CD4-positive, alpha-beta memory T cell (primary cell): ENCODE measurements around the gene ALG3. TPM values are rescaled to one million over a fixed set of nuclear protein-coding genes. Genes with fewer than 3 reads are reported as not detected.

ENCODE experiments used
- CTCF ChIA-PET: fragments of 350-600 bp; sonication (Branson Sonifier 250); formaldehyde crosslinking; loops from one replicate; lab custom pipeline; 2021; ENCODE audit warnings: inconsistent platforms; ENCODE audit not compliant: partially characterized antibody; lab: Charles Lee
- POLR2A ChIA-PET: fragments of 350-600 bp; sonication (Branson Sonifier 250); formaldehyde crosslinking; loops from one replicate; lab custom pipeline; 2021; ENCODE audit not compliant: partially characterized antibody; lab: Charles Lee
- DNase-seq, 5 donors: peaks; one replicate each; pipeline versions ENCODE4 v3.0.0 to v3.0.0-alpha.2; 2020 to 2022; ENCODE audit warnings: mixed read lengths in 1 of 5
- H3K27ac ChIP-seq: one replicate; pipeline ENCODE4 v1.7.0; 2013; ENCODE audit warnings: low read depth, low read length
- H3K27me3 ChIP-seq: 2 replicates; pipeline ENCODE4 v1.7.0; 2013; ENCODE audit warnings: mild to moderate bottlenecking, low read length, moderate library complexity; ENCODE audit not compliant: insufficient read depth
- H3K36me3 ChIP-seq: 2 replicates; pipeline ENCODE4 v1.7.0; 2013; ENCODE audit warnings: mild to moderate bottlenecking, low read length, moderate library complexity; ENCODE audit not compliant: insufficient read depth
- H3K4me1 ChIP-seq: 2 replicates; pipeline ENCODE4 v1.7.0; 2013; ENCODE audit warnings: mild to moderate bottlenecking, low read length, moderate library complexity; ENCODE audit not compliant: insufficient read depth
- H3K4me3 ChIP-seq, 2 donors: one replicate each; pipeline ENCODE4 v1.7.0; 2013; ENCODE audit warnings: low read length in 2 of 2, mild to moderate bottlenecking in 1 of 2
- H3K9me3 ChIP-seq, 2 donors: one replicate each; pipeline ENCODE4 v1.7.0; 2013; ENCODE audit warnings: low read length in 2 of 2, control low read depth in 1 of 2; ENCODE audit not compliant: control insufficient read depth in 1 of 2
- H3K27ac Mint-ChIP-seq, 7 donors: one replicate each; pipeline ENCODE4 v1.8.0; 2020 to 2021; ENCODE audit warnings: mixed read lengths in 7 of 7, mild to moderate bottlenecking in 6 of 7, inconsistent platforms in 3 of 7, moderate library complexity in 3 of 7
- H3K27me3 Mint-ChIP-seq, 2 donors: one replicate each; pipeline ENCODE4 v1.8.0; 2020 to 2021; ENCODE audit warnings: mixed read lengths in 2 of 2
- H3K36me3 Mint-ChIP-seq, 2 donors: one replicate each; pipeline ENCODE4 v1.8.0; 2020 to 2021; ENCODE audit warnings: mixed read lengths in 2 of 2, inconsistent platforms in 1 of 2, mild to moderate bottlenecking in 1 of 2
- H3K4me1 Mint-ChIP-seq, 4 donors: one replicate each; pipeline ENCODE4 v1.8.0; 2020 to 2021; ENCODE audit warnings: mixed read lengths in 4 of 4, mild to moderate bottlenecking in 1 of 4
- H3K4me3 Mint-ChIP-seq, 8 donors: one replicate each; pipeline ENCODE4 v1.8.0; 2020 to 2021; ENCODE audit warnings: mixed read lengths in 8 of 8, mild to moderate bottlenecking in 7 of 8, moderate library complexity in 6 of 8, inconsistent platforms in 3 of 8
- H3K9me3 Mint-ChIP-seq, 8 donors: one replicate each; pipeline ENCODE4 v1.8.0; 2020 to 2021; ENCODE audit warnings: mixed read lengths in 8 of 8, mild to moderate bottlenecking in 5 of 8, inconsistent platforms in 3 of 8, moderate library complexity in 1 of 8
- intact Hi-C: fragments of 100-400 bp; cut with micrococcal nuclease; formaldehyde crosslinking; loops from one replicate; pipeline ENCODE4 v1.15.1; 2023
- polyA plus RNA-seq, 2 donors: library from polyadenylated mRNA; unstranded; fragments of 300-500 nt; fragmentation: Illumina TruSeq; gene quantifications; one replicate each; pipeline ENCODE4 v1.2.3, GENCODE V29; 2021
- total RNA-seq, 2 experiments: library from RNA; stranded (reverse); gene quantifications; one replicate each; pipeline ENCODE4 v1.2.3, GENCODE V29; 2021

ALG3 gene
- total and polyA plus RNA-seq, 4 experiments from 2014 or later: 37.5 to 67.8 (median 48.5) TPM

GRCh38 chr3:184236033-184236410 is 12.7 kb downstream of the ALG3 start:
- Histone ChIP-seq H3K9me3 (no peaks in the 10 kb centered on the region), H3K27ac (no peak overlapping the region), H3K4me3 (no peak overlapping the region), H3K27me3 (peaks cover 23% of the 10 kb centered on the region), H3K4me1 (no peaks in the 10 kb centered on the region), H3K36me3 (no peaks in the 10 kb centered on the region)
- peaks cover 0 to 1% of the 10 kb centered on the region in 2 donors for H3K36me3 Mint-ChIP-seq
- CTCF ChIA-PET: interaction anchor here (0.6 to 3.5 kb wide), 2 partner anchors 8 to 16 kb away, joined by 3 to 19 read pairs; no protein-coding TSS in a partner anchor
- DNase-seq: no peak
- no peak overlapping the region for H3K27ac Mint-ChIP-seq
- peaks cover 22 to 25% of the 10 kb centered on the region in 2 donors for H3K27me3 Mint-ChIP-seq
- peaks cover 0 to 2% (median 0%) of the 10 kb centered on the region in 8 donors for H3K9me3 Mint-ChIP-seq
- H3K4me1 Mint-ChIP-seq: peaks cover 3 to 7% (median 5%) of the 10 kb centered on the region in 4 donors
- no peak overlapping the region for H3K4me3 Mint-ChIP-seq
- intact Hi-C loops: no loop called here
- POLR2A ChIA-PET: no interaction called here

- ChIA-PET CTCF (interaction anchor here (0.6 to 3.5 kb wide), 2 partner anchors 8 to 15 kb away, joined by 3 to 19 read pairs; no protein-coding TSS in a partner anchor), POLR2A (no interaction called here)
- H3K27ac Mint-ChIP-seq: no peak overlapping the region
- peaks cover 0 to 2% (median 0%) of the 10 kb centered on the region in 8 donors for H3K9me3 Mint-ChIP-seq
- peaks cover 24 to 27% of the 10 kb centered on the region in 2 donors for H3K27me3 Mint-ChIP-seq
- peaks cover 5 to 10% (median 7%) of the 10 kb centered on the region in 4 donors for H3K4me1 Mint-ChIP-seq
- peaks cover 0 to 1% of the 10 kb centered on the region in 2 donors for H3K36me3 Mint-ChIP-seq
- peaks cover 5% of the 10 kb centered on the region for H3K4me1 ChIP-seq
- intact Hi-C loops: no loop called here
- H3K27ac ChIP-seq: no peak overlapping the region
- H3K36me3 ChIP-seq: no peaks in the 10 kb centered on the region
- H3K27me3 ChIP-seq: peaks cover 25% of the 10 kb centered on the region
- no peaks in the 10 kb centered on the region for H3K9me3 ChIP-seq
- H3K4me3 ChIP-seq: no peak overlapping the region
- H3K4me3 Mint-ChIP-seq: no peak overlapping the region
- no peak for DNase-seq
These were observed 13.3 kb downstream of the ALG3 start for GRCh38 chr3:184235381-184236032.

GRCh38 chr3:184234671-184235380 is 13.9 kb downstream of the ALG3 start:
- intact Hi-C loops: no loop called here
- H3K4me3 Mint-ChIP-seq: no peak overlapping the region
- H3K9me3 ChIP-seq: no peaks in the 10 kb centered on the region
- H3K4me3 ChIP-seq: no peak overlapping the region
- peaks cover 24 to 27% of the 10 kb centered on the region in 2 donors for H3K27me3 Mint-ChIP-seq
- H3K36me3 Mint-ChIP-seq: no peaks in the 10 kb centered on the region
- peaks cover 26% of the 10 kb centered on the region for H3K27me3 ChIP-seq
- no peak overlapping the region for H3K27ac ChIP-seq
- no peak overlapping the region for H3K27ac Mint-ChIP-seq
- peaks cover 0 to 2% (median 0%) of the 10 kb centered on the region in 8 donors for H3K9me3 Mint-ChIP-seq
- H3K4me1 ChIP-seq: peaks cover 11% of the 10 kb centered on the region
- H3K36me3 ChIP-seq: no peaks in the 10 kb centered on the region
- DNase-seq: no peak
- H3K4me1 Mint-ChIP-seq: peaks cover 5 to 10% (median 7%) of the 10 kb centered on the region in 4 donors
- POLR2A ChIA-PET: no interaction called here
- CTCF ChIA-PET: no interaction called here

- Mint-ChIP-seq H3K4me3 (no peak overlapping the region), H3K27me3 (peaks cover 24 to 27% of the 10 kb centered on the region in 2 donors), H3K9me3 (peaks cover 0 to 2% (median 0%) of the 10 kb centered on the region in 8 donors), H3K27ac (no peak overlapping the region), H3K36me3 (no peaks in the 10 kb centered on the region), H3K4me1 (peaks cover 5 to 10% (median 7%) of the 10 kb centered on the region in 4 donors)
- no peak overlapping the region for H3K27ac ChIP-seq
- no peaks in the 10 kb centered on the region for H3K9me3 ChIP-seq
- intact Hi-C loops: no loop called here
- H3K4me1 ChIP-seq: peaks cover 11% of the 10 kb centered on the region
- no peaks in the 10 kb centered on the region for H3K36me3 ChIP-seq
- H3K4me3 ChIP-seq: no peak overlapping the region
- POLR2A ChIA-PET: no interaction called here
- peaks cover 28% of the 10 kb centered on the region for H3K27me3 ChIP-seq
- CTCF ChIA-PET: no interaction called here
- no peak for DNase-seq
These were observed 14.5 kb downstream of the ALG3 start for GRCh38 chr3:184234224-184234623.

- no peak overlapping the region for H3K4me3 Mint-ChIP-seq
- H3K36me3 Mint-ChIP-seq: no peaks in the 10 kb centered on the region
- H3K27me3 Mint-ChIP-seq: peaks cover 27 to 32% of the 10 kb centered on the region in 2 donors
- H3K9me3 Mint-ChIP-seq: peaks cover 0 to 2% (median 0%) of the 10 kb centered on the region in 8 donors
- intact Hi-C loops: no loop called here
- Histone ChIP-seq H3K4me3 (no peak overlapping the region), H3K36me3 (no peaks in the 10 kb centered on the region), H3K27me3 (peaks cover 35% of the 10 kb centered on the region), H3K4me1 (peaks cover 11% of the 10 kb centered on the region), H3K9me3 (no peaks in the 10 kb centered on the region), H3K27ac (no peak overlapping the region)
- peaks cover 5 to 17% (median 7%) of the 10 kb centered on the region in 4 donors for H3K4me1 Mint-ChIP-seq
- POLR2A ChIA-PET: no interaction called here
- CTCF ChIA-PET: interaction anchor here (0.6 kb wide), 1 partner anchor 54 kb away, joined by 4 read pairs; no protein-coding TSS in a partner anchor
- no peak for DNase-seq
- H3K27ac Mint-ChIP-seq: no peak overlapping the region
These were observed 15.5 kb downstream of the ALG3 start for GRCh38 chr3:184233127-184233843.

- Mint-ChIP-seq H3K4me1 (peaks cover 5 to 17% (median 7%) of the 10 kb centered on the region in 4 donors), H3K27me3 (peaks cover 34 to 39% of the 10 kb centered on the region in 2 donors), H3K27ac (no peak overlapping the region), H3K9me3 (peaks cover 0 to 2% (median 0%) of the 10 kb centered on the region in 8 donors), H3K36me3 (no peaks in the 10 kb centered on the region), H3K4me3 (peak overlapping the region; percentile 58 to 93 (median 81))
- Histone ChIP-seq H3K4me1 (peaks cover 11% of the 10 kb centered on the region), H3K27ac (no peak overlapping the region), H3K36me3 (no peaks in the 10 kb centered on the region), H3K4me3 (no peak overlapping the region), H3K27me3 (peaks cover 40% of the 10 kb centered on the region), H3K9me3 (no peaks in the 10 kb centered on the region)
- intact Hi-C loops: no loop called here
- POLR2A ChIA-PET: no interaction called here
- CTCF ChIA-PET: interaction anchor here (1.1 kb wide), 2 partner anchors 10 to 18 kb away, joined by 3 read pairs; partner anchors contain the start of gene EEF1AKMT4
- DNase-seq: no peak
These were observed 17.1 kb downstream of the ALG3 start for GRCh38 chr3:184231671-184232070.
